ENCODE measurements around the gene C5AR2. TPM values are rescaled to one million over a fixed set of nuclear protein-coding genes. Genes with fewer than 3 reads are reported as not detected.
A peak's percentile ranks its signal among the peaks of the same experiment; 100 is the strongest.

C5AR2 gene
- total RNA-seq, 1 experiment from 2014 or later: not detected

- Histone ChIP-seq H3K79me1 (ENCODE audit: insufficient read depth, low read depth, low read length, poor library complexity, severe bottlenecking) (no peaks in the 10 kb centered on the region), H3K79me2 (ENCODE audit: insufficient read depth, low read length) (no peaks in the 10 kb centered on the region), H3K27ac (ENCODE audit: insufficient read length, low read depth, low read length) (no peak overlapping the region), H4K5ac (ENCODE audit: insufficient read length, low read depth, low read length) (no peak overlapping the region), H3K4ac (ENCODE audit: low read depth, low read length) (no peak overlapping the region), H3K4me2 (ENCODE audit: insufficient read depth, insufficient read length, low read length) (no peak overlapping the region), H2BK5ac (ENCODE audit: insufficient read length, low read length) (no peak overlapping the region), H3K14ac (ENCODE audit: insufficient read depth, low read length) (no peak overlapping the region), H4K20me1 (ENCODE audit: control insufficient read depth, insufficient read depth, insufficient read length) (no peaks in the 10 kb centered on the region), H2BK15ac (ENCODE audit: low read depth, low read length) (no peak overlapping the region), H3K23me2 (ENCODE audit: insufficient read length, low read depth, low read length, poor library complexity, severe bottlenecking) (no peaks in the 10 kb centered on the region), H3K18ac (ENCODE audit: insufficient read length, low read depth, low read length) (no peak overlapping the region), H4K8ac (replicated peaks; ENCODE audit: insufficient read length, low read depth, low read length) (no peak overlapping the region), H2AK5ac (ENCODE audit: insufficient read length, low read length) (no peak overlapping the region), H3K9me3 (ENCODE audit: control insufficient read depth, low read depth, low read length) (no peaks in the 10 kb centered on the region), H3T11ph (ENCODE audit: low read length) (no peak overlapping the region), H2BK20ac (ENCODE audit: low read depth, low read length, poor library complexity, severe bottlenecking) (no peak overlapping the region), H4K91ac (ENCODE audit: insufficient read length, low read depth, low read length) (no peak overlapping the region), H3K9ac (ENCODE audit: extremely low read depth, insufficient read length, low read length) (no peak overlapping the region), H3K23ac (ENCODE audit: insufficient read length, low read depth, low read length) (no peak overlapping the region), H2BK120ac (ENCODE audit: low read depth, low read length, poor library complexity, severe bottlenecking) (no peak overlapping the region), H3K56ac (ENCODE audit: insufficient read length, low read depth, low read length) (no peak overlapping the region), H3K27me3 (ENCODE audit: insufficient read depth, low read length) (no peaks in the 10 kb centered on the region), H3K4me1 (ENCODE audit: insufficient read depth, low read length) (no peaks in the 10 kb centered on the region), H2BK12ac (ENCODE audit: insufficient read length, low read depth, low read length) (no peak overlapping the region), H2AFZ (ENCODE audit: low read length) (no peak overlapping the region)
- DNase-seq: no peak
- TF ChIP-seq, protein P1, sequence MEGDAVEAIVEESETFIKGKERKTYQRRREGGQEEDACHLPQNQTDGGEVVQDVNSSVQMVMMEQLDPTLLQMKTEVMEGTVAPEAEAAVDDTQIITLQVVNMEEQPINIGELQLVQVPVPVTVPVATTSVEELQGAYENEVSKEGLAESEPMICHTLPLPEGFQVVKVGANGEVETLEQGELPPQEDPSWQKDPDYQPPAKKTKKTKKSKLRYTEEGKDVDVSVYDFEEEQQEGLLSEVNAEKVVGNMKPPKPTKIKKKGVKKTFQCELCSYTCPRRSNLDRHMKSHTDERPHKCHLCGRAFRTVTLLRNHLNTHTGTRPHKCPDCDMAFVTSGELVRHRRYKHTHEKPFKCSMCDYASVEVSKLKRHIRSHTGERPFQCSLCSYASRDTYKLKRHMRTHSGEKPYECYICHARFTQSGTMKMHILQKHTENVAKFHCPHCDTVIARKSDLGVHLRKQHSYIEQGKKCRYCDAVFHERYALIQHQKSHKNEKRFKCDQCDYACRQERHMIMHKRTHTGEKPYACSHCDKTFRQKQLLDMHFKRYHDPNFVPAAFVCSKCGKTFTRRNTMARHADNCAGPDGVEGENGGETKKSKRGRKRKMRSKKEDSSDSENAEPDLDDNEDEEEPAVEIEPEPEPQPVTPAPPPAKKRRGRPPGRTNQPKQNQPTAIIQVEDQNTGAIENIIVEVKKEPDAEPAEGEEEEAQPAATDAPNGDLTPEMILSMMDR (conservative IDR thresholded peaks at IDR 0.05): no peak
- Mint-ChIP-seq H3K4me1 (peaks cover 24 to 32% of the 10 kb centered on the region in 2 experiments), H3K27ac (peak overlapping the region in 1 of 3 experiments; percentile 62; a peak in 2 of 7 replicates), H3K9me3 (peaks cover 19 to 22% of the 10 kb centered on the region in 2 experiments), H3K4me3 (no peak overlapping the region), H3K27me3 (ENCODE audit: low read depth) (peaks cover 1% of the 10 kb centered on the region; the same call in 1 of the 2 replicates), H3K36me3 (ENCODE audit: insufficient read depth in 1 of 3, low read depth in 3 of 3) (peaks cover 0 to 17% (median 12%) of the 10 kb centered on the region in 3 experiments; a peak in 6 of 7 replicates)
- no CpG with 5 or more reads among the region's 9 CpGs for WGBS (ENCODE audit: extremely low coverage, insufficient read length, low lambda C conversion rate)
Measured at GRCh38 chr19:47389150-47389556, 57.2 kb downstream of the C5AR2 start.

Measured in H9 (cell line).